CD4-positive, alpha-beta T cell treated with Interleukin-2 at 100 ng/mL for 4 hours (primary cell): ENCODE results near the gene OR8A1.
"Not testable (repeated sequence)": the region's sequence is repeated elsewhere in the genome, so short reads cannot be mapped to it uniquely, and the experiment has no call there.

Source experiments
- DNase-seq: peaks from one replicate; pipeline ENCODE4 v3.0.0-alpha.2; 2020; ENCODE audit warnings: low spot score

OR8A1 gene

DNA sequence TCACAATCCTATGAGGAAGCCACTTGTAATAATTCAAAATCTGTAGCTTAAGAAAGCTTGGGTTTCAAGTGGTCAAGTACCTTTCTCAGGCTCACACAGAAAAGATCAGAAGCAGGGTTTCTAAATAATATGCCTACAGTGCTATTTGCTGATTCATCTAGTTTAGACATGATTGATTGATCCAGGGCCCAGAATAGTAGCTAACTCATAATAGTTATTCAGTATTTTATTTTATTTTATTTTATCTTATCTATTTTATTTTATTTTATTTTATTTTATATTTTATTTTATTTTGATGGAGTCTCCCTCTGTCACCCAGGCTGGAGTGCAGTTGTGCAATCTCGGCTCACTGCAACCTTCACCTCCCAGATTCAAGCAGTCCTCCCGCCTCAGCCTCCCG, 25.5 kb downstream of the OR8A1 start:
- DNase-seq: no peak

DNA sequence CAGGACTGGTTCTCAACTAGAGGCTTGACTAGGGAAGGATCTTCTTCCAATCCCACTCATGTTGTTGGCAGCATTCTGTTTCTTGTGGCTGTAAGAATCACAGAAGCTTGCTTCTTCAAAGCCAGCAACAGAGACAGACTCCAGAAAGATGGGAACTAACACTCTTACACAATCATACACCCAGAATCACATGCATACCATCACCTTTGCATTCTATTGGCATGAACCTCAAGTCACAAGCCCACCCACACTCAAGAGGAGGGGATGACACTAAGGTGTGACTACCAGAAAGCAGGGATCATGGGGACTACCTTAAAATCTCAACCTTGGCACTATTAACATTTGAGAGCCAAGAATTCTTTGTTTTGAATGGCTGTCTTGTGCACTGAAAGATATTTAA, 27.8 kb downstream of the OR8A1 start:
- DNase-seq: no peak

DNA sequence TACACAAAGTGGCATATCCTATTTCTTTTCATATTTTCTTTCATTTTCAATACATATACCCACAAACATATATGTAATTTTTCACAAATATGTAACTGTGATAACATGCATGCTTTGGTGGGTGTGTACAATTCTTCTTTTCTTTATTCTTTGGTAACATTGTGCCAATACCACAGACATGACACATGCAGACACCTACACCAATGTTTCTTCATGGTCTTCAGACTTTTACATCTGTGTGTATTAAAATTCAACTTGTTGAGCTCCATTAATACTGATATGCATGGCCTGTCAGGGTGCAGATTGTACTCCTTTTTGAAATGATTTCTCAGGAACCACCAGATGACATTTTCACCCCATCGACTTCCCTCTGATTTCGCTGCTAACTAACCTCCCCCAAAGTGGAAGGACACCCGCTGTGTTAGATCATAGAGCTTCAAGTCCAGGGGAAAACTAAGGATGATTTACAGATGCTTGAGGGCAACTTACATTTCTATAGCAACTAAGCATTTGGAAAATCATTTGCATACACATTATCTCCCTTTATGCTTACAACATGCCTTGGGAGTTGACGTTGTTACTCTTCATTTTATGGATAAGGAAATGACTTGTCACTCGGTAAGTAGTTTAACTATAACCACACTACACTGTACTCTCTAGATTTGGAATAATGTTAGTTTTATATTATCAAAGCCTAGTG, 31.0 kb downstream of the OR8A1 start:
- no peak for DNase-seq

DNA sequence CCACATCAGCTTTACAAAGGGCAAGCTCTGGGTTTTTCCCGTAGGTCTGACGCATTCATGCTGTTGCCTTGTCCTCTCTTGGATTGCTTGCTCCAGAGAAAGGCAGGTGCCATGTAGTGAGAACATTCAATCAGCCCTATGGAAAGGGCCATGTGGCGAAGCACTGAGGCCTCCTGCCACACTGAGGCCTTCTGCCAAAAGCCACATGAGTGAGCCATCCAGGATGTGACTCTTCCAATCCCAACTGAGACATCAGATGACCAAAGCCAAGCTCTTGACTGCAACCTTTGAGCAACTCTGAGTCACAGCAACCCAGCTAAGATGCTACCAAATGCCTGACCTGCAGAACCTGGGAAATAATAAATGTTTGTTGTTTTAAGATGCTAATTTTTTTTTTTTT, 32.4 kb downstream of the OR8A1 start:
- DNase-seq: no peak

DNA sequence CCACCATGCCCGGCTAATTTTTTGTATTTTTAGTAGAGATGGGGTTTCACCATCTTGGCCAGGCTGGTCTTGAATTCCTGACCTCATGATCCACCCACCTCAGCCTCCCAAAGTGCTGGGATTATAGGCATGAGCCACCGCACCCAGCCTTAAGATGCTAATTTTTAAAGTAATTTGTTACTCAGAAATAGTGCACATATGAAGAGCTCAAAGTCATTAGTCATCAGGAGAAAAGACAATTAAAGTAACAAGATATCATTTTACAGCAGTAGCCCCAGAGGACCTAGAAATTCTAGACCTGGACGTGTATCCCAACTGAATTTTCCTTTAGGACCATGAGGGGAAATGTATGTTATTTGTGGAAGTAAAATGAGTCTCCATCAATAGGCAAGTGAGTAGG, 32.9 kb downstream of the OR8A1 start:
- DNase-seq: not testable (repeated sequence)

DNA sequence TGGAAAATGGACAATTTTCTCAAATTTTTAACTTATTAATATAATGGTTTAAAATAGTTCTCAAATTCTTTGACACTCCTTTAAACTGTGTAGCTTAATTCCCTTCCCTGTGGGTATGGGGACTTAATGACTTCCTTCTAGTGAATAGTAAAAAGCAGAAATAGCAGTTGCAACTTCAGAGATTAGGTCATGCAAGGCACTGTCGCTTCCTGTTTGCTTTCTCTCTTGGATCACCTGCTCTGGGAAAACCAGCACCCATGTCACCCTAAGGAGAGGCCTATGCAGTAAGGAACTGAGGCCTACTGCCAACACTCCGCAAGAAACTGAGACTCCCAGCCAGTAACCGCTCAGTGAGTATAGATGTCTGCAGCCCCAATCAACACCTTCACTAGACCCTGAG, 35.9 kb downstream of the OR8A1 start:
- no peak for DNase-seq

DNA sequence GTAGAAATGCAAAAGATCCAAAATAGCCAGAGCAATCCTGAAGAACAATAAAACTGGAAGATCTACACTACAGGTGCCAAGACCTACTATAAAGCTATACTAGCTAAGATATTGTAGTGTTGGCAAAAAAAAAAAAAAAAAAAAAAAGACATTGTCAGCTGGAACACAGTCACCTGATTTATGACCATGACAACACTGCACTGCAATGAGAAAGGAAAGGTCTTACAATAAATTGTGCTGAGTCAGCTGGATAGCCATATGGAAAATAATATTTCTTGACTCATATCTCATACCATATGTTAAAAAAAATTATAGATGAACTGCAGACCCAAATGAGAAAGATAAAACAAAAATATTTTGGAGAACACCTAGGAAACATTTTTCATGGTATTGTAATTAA, 38.4 kb downstream of the OR8A1 start:
- DNase-seq: no peak

DNA sequence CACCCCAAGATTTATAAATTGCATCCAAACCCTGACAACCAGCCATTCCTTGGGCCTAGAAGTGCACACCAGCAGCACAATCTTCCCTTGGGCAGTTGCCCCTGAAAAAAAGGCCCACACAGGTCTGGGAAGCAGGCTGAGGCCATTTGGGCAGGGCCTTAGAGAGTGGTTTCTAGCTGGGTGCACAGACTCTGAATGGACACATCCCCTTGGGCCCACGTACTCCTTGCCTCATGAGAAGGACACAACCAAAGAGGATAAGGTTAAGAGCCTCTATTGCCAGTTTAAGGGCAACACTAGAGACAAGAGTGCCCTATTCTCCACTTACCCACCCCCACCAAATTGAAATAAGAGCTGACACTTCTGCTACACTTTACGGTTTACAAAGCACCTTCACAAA, 40.5 kb downstream of the OR8A1 start:
- DNase-seq: no peak

DNA sequence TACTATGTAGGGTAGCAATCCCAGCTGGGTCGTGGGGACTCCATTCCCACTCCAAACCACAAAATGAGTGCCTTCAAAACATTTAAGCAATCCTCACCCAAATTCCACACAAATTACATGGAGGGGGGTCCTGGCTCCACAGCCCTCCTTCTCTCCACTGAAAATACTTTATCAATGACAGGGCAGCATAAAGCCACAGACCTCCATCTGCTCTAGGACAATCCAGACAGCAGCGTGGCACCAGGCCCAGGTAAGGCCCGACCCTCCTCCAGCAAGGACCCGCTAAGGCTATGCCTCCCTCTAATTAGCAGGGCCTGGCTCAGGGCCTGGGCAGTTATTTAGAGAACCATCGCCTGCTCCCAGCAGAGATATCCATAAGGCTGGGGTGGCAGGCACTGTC, 41.3 kb downstream of the OR8A1 start, which contains the start of gene PANX3:
PANX3 (plus strand) TSS at position 365 of the 400 bp plus-strand sequence. CDS start 129 bp downstream, outside the sequence.
- DNase-seq: no peak

DNA sequence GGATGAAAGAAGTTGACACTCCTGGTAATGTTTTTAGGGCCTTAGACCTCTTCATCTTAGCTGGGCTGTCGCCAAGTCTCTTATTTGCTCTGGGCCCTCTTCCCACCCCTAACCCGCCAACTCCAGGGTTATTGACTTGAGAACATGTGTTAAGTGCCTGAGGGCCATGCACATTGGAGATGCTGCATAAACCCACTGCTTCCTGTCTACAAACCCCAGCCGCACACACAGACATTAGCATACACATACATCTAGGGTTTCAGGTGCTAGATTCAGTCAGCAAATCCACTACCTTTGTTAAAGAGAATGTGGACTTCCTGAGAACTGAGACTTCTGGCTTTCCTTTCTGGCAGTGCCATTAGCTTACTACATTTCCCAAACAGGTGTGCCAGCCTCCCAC, 42.2 kb downstream of the OR8A1 start:
- DNase-seq: no peak

DNA sequence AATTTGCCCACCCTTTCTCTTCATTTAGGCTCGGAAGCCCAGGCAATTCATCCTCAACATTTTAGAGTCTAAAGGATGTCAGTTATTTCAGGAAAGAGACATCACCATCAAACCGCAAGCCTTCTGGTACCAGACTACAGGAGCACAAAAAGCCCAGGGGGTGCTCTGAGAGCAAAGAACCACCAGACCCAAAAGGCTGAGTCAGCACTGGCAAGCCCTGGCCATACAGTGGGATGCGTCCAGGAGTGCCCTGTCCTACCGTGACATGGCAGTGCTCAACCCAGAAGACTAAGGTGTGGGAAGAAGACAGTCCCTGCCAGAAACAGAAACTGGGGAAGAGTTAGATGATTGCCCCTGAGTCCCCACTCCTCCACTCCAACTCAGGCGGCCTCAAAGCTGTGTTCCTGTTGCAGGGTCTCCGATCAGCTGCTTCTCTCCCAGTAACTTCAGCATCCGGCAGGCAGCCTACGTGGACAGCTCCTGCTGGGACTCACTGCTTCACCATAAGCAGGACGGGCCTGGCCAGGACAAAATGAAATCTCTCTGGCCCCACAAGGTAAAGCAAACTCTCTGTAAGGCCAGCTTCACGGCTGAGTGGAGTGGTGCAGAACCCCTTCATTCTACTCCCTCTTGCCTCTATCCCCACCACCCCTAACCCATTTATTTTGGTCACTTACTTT, 42.9 kb downstream of the OR8A1 start:
- DNase-seq: no peak

DNA sequence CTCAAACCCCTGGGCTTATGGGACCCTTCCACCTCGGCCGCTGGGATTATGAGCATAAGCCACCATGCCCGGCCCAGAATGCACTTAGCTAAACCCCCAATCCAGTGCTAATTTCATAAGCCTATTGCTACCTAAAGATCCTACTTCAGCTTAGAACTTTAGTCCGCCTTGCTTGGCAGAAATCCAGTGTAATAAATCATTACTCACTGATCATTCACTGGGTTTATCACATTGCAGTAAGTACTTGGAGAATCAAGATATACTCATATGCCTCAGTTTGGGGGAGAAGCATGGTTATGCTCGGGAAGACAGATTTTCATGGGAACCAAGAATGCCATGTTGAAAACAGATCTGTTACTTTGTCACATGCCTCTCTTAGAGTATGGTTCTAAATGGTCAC, 49.1 kb downstream of the OR8A1 start:
- no peak for DNase-seq
